OCI-LY3 (cell line): ENCODE measurements around the gene MESP2.

Experiments
- H2AFZ ChIP-seq: fragments of 200-600, 300-600 bp; shearing (Covaris generic); 2 replicates; pipeline ENCODE4 v1.6.0; 2014; ENCODE audit warnings: antibody characterized with exemption, low read depth, low read length
- H3K27ac ChIP-seq: fragments of 200-600, 300-600 bp; sonication (generic); 2 replicates; pipeline ENCODE4 v1.5.1; 2014; ENCODE audit warnings: mild to moderate bottlenecking, low read length, moderate library complexity, mixed read lengths
- H3K27me3 ChIP-seq: fragments of 200-600, 300-600 bp; sonication (generic); 2 replicates; pipeline ENCODE4 v1.6.1; 2014; ENCODE audit warnings: low read depth, low read length, mixed read lengths
- H3K36me3 ChIP-seq: fragments of 200-600, 300-600 bp; sonication (generic); replicated peaks from 2 replicates; pipeline ENCODE3; 2014; ENCODE audit warnings: low read depth, low read length, mixed read lengths
- H3K4me1 ChIP-seq: fragments of 300-600, 200-600 bp; sonication (generic); 2 replicates; pipeline ENCODE4 v1.6.1; 2014; ENCODE audit warnings: low read length, mixed read lengths
- H3K4me2 ChIP-seq: fragments of 200-600, 300-600 bp; sonication (generic); 2 replicates; pipeline ENCODE4 v1.6.1; 2014; ENCODE audit warnings: low read length, mixed read lengths
- H3K4me3 ChIP-seq: fragments of 300-600, 200-600 bp; sonication (generic); 2 replicates; pipeline ENCODE4 v1.5.1; 2014; ENCODE audit warnings: antibody characterized with exemption, mild to moderate bottlenecking, low read length, moderate library complexity
- H3K79me2 ChIP-seq: fragments of 300-600, 200-600 bp; shearing (Covaris generic); 2 replicates; pipeline ENCODE4 v1.6.1; 2014; ENCODE audit warnings: mild to moderate bottlenecking, low read length, mixed read lengths
- H3K9ac ChIP-seq: fragments of 300-600, 200-600 bp; shearing (Covaris generic); 2 replicates; pipeline ENCODE4 v1.6.0; 2014; ENCODE audit warnings: mild to moderate bottlenecking, low read length, moderate library complexity
- H3K9me3 ChIP-seq: fragments of 200-600, 300-600 bp; shearing (Covaris generic); 2 replicates; pipeline ENCODE4 v1.6.1; 2014; ENCODE audit warnings: low read length, mixed read lengths; ENCODE audit not compliant: insufficient read depth
- H4K20me1 ChIP-seq: fragments of 200-600, 300-600 bp; sonication (generic); 2 replicates; pipeline ENCODE4 v1.6.1; 2016; ENCODE audit warnings: low read length, mixed read lengths; ENCODE audit not compliant: insufficient read depth
- CTCF ChIP-seq: fragments of 200-600, 300-600 bp; sonication (generic); IDR thresholded peaks from 2 replicates; pipeline ENCODE4 v1.5.1; 2014; ENCODE audit warnings: antibody characterized with exemption, low read length, low read depth
- EZH2phosphoT487 ChIP-seq: fragments of 200-600 bp; shearing (Covaris generic); IDR thresholded peaks from 2 replicates; pipeline ENCODE4 v1.6.1; 2018; ENCODE audit warnings: antibody characterized with exemption, mixed run types, low read depth

Gene MESP2

GRCh38 chr15:89760303-89761008 is 15.7 kb upstream of the MESP2 start:
- Histone ChIP-seq H3K27ac (peak overlapping the region; percentile 83), H3K36me3 (no peaks in the 10 kb centered on the region), H3K9me3 (no peaks in the 10 kb centered on the region), H3K9ac (peak overlapping the region; percentile 80), H2AFZ (peak overlapping the region; percentile 81), H4K20me1 (no peaks in the 10 kb centered on the region), H3K79me2 (no peaks in the 10 kb centered on the region), H3K27me3 (no peaks in the 10 kb centered on the region), H3K4me3 (peak overlapping the region; percentile 49; the same call in 1 of the 2 replicates), H3K4me1 (peaks cover 28% of the 10 kb centered on the region), H3K4me2 (peak overlapping the region; percentile 78)
- TF ChIP-seq EZH2phosphoT487 = no peak
- TF ChIP-seq CTCF = peak; percentile 99

GRCh38 chr15:89761009-89761831 is 14.9 kb upstream of the MESP2 start:
- Histone ChIP-seq H4K20me1 (no peaks in the 10 kb centered on the region), H3K27ac (peak overlapping the region; percentile 83), H3K9me3 (no peaks in the 10 kb centered on the region), H3K4me3 (peak overlapping the region; percentile 49), H3K4me1 (peaks cover 28% of the 10 kb centered on the region), H3K9ac (peak overlapping the region; percentile 80), H2AFZ (peak overlapping the region; percentile 81; the same call in 1 of the 2 replicates), H3K36me3 (no peaks in the 10 kb centered on the region), H3K79me2 (no peaks in the 10 kb centered on the region), H3K27me3 (no peaks in the 10 kb centered on the region), H3K4me2 (peak overlapping the region; percentile 78)
- TF ChIP-seq CTCF = no peak
- TF ChIP-seq EZH2phosphoT487 = no peak

- Histone ChIP-seq H3K4me2 (peak overlapping the region; percentile 78), H3K4me3 (no peak overlapping the region), H3K27ac (peak overlapping the region; percentile 83), H3K9ac (peak overlapping the region; percentile 80; the same call in 1 of the 2 replicates), H3K4me1 (peaks cover 28% of the 10 kb centered on the region), H3K36me3 (no peaks in the 10 kb centered on the region), H3K9me3 (no peaks in the 10 kb centered on the region), H4K20me1 (no peaks in the 10 kb centered on the region), H3K79me2 (no peaks in the 10 kb centered on the region), H2AFZ (peak overlapping the region; percentile 81; the same call in 1 of the 2 replicates), H3K27me3 (no peaks in the 10 kb centered on the region)
- no peak for TF ChIP-seq EZH2phosphoT487
- TF ChIP-seq CTCF = no peak
Measured at GRCh38 chr15:89761929-89762328, 14.2 kb upstream of the MESP2 start.

DNA sequence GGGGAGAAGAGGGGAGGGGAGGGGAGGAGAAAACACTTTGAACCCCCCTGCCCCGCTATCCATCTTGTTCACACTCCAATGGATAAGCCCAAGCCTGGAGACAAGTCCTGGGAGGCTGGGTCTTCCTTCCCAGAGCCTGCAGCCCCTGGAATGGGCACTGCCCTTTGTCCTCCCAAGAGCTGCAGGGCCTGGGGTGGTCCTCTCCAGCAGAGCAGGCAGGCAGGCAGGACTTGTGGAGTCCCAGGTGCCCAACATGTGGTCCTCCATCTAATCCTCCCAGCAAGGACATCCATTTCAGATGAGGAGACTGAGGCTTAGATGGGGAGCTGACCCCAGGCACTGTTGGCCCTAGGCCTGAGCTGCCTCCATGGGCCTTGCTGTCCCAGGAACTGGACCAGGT is 10.4 kb upstream of the MESP2 start:
- Histone ChIP-seq H3K4me3 (no peak overlapping the region), H3K36me3 (no peaks in the 10 kb centered on the region), H2AFZ (no peak overlapping the region), H3K9me3 (no peaks in the 10 kb centered on the region), H3K79me2 (no peaks in the 10 kb centered on the region), H3K27ac (no peak overlapping the region), H3K4me2 (no peak overlapping the region), H3K9ac (no peak overlapping the region), H3K27me3 (no peaks in the 10 kb centered on the region), H3K4me1 (peaks cover 17% of the 10 kb centered on the region), H4K20me1 (no peaks in the 10 kb centered on the region)
- TF ChIP-seq EZH2phosphoT487 = no peak
- TF ChIP-seq CTCF = no peak
